NCI-H774 (cell line): ENCODE measurements around the gene ACE.

Source experiments
- DNase-seq: peaks from one replicate; lab custom pipeline; 2025; lab: John Stamatoyannopoulos, UW

ACE gene

GRCh38 chr17:63474586-63475460 is 2.0 kb upstream of the ACE start:
- no peak for DNase-seq

- no peak for DNase-seq
Observed at GRCh38 chr17:63475491-63476412, 1.1 kb upstream of the ACE start.

- DNase-seq = no peak
Observed at GRCh38 chr17:63476459-63476853, 405 bp upstream of the ACE start.

- DNase-seq = no peak
Observed at GRCh38 chr17:63477480-63478440, 899 bp downstream of the ACE start.

- peak; percentile 54 for DNase-seq
Observed at GRCh38 chr17:63478814-63479494, 2.1 kb downstream of the ACE start.

- no peak for DNase-seq
Observed at GRCh38 chr17:63479495-63480184, 2.8 kb downstream of the ACE start.

GRCh38 chr17:63480192-63480784 is 3.4 kb downstream of the ACE start:
- no peak for DNase-seq

GRCh38 chr17:63480826-63481487 is 4.1 kb downstream of the ACE start:
- peak; percentile 46 for DNase-seq

- DNase-seq = no peak
Observed at GRCh38 chr17:63481488-63481870, 4.6 kb downstream of the ACE start.

GRCh38 chr17:63482509-63482908 is 5.6 kb downstream of the ACE start:
- no peak for DNase-seq

- DNase-seq = no peak
Observed at GRCh38 chr17:63483038-63483437, 6.2 kb downstream of the ACE start.

GRCh38 chr17:63483655-63484575 is 7.1 kb downstream of the ACE start:
- DNase-seq = no peak

GRCh38 chr17:63486317-63487013 is 9.6 kb downstream of the ACE start:
- no peak for DNase-seq

GRCh38 chr17:63487014-63487339 is 10.1 kb downstream of the ACE start:
- DNase-seq = no peak

- no peak for DNase-seq
Observed at GRCh38 chr17:63488851-63489250, 12.0 kb downstream of the ACE start.

- no peak for DNase-seq
Observed at GRCh38 chr17:63489291-63489690, 12.4 kb downstream of the ACE start.

- no peak for DNase-seq
Observed at GRCh38 chr17:63490329-63490728, 13.5 kb downstream of the ACE start.

- no peak for DNase-seq
Observed at GRCh38 chr17:63490858-63491400, 14.1 kb downstream of the ACE start.
